H54 (cell line): ENCODE data around the gene KIAA1671.

Source experiments
- DNase-seq: peaks from one replicate; pipeline ENCODE4 v3.0.0; 2011; ENCODE audit warnings: low spot score, mixed read lengths; ENCODE audit not compliant: insufficient read length
- FAIRE-seq: peaks from 3 replicates; lab custom pipeline; 2011; peaks lifted over from hg19 to GRCh38; lab: Jason Lieb, UNC
- POLR2A ChIP-seq: IDR thresholded peaks from 2 replicates; pipeline ENCODE4 v1.6.1; 2011; ENCODE audit warnings: low read depth, mild to moderate bottlenecking, low read length

The KIAA1671 gene

DNA sequence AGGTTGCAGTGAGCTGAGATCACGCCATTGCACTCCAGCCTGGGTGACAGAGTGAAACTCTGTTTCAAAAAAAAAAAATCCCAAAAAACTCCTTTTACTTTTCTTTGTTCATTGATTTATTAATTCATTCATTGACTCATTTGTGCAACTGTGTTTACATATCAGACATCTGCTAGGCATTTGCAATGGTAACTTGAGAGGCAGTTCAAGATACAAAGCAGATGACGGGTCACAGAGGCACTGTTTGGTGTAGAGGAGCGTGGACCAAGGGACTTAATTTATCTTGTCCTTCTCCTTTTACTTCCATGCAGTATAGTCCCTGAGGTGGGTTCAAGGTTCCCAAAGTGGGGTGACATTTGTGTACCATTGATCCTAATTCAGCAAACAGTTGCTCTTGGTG lies 71.4 kb downstream of the KIAA1671 start:
- DNase-seq = no peak
- TF ChIP-seq POLR2A = no peak
- no peak for FAIRE-seq

DNA sequence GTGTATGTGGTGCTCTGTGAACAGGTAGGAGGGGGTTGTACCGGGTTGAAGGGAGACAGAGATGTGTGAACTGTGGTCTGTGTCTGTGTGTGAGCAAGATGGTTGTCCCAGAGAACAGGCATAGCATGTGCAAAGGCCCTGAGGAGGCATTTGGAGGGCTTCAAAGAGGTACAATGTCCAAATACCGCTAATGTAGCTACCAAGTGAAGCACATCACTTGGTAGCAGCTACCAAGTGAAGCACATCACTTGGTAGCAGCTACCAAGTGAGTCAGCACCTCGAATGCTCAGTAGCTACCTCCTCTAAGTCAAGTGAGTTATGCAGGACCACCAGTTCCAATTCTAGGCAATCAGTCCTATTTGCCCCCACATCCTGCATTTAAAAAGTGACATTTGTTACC lies 72.4 kb downstream of the KIAA1671 start:
- DNase-seq (no peak), FAIRE-seq (no peak)
- no peak for TF ChIP-seq POLR2A

DNA sequence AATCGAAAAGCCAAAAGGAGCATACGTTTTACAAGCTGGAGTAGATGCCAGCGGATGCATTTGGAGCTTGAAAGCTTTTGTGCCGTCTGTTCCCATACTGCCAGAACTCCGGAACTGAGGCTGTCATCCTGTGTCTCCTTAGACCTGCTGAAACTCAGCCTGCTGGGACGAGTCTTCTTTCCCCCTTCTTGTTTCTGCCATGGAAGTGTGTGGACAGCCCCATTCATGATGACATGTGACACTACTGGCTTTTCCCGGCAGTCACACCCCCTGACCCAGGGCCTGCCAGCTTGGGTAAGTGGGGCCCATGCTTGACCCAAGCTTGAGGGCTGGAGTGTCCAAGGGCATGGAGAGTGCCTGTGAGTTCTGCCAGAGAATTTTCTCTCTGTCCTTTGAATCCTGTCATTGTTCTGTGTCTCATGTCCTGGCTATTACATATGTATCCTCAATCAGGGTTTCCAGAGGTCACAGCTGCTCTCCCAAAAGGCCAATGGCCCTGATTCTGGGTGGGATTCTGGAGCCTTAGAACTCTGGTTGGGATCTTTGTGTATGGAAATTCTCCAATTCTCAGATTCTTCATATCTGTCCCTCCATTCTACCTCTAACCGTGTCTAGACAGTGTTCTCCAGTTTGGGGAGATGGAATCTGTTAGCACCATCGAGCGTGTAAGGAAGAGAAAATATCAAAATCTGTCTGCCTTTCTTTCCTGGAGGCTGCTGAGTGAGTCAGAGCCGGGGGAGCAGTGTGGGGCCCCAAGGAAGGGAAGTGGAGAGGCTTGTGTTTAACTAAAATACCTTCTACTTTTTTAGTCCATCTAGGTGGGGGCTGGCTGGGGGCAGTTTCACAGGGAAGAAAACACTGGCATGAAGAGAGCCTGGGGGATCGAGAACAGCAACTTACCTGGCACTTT lies 73.2 kb downstream of the KIAA1671 start:
- FAIRE-seq = no peak
- TF ChIP-seq POLR2A = no peak
- DNase-seq = peak; percentile 38

DNA sequence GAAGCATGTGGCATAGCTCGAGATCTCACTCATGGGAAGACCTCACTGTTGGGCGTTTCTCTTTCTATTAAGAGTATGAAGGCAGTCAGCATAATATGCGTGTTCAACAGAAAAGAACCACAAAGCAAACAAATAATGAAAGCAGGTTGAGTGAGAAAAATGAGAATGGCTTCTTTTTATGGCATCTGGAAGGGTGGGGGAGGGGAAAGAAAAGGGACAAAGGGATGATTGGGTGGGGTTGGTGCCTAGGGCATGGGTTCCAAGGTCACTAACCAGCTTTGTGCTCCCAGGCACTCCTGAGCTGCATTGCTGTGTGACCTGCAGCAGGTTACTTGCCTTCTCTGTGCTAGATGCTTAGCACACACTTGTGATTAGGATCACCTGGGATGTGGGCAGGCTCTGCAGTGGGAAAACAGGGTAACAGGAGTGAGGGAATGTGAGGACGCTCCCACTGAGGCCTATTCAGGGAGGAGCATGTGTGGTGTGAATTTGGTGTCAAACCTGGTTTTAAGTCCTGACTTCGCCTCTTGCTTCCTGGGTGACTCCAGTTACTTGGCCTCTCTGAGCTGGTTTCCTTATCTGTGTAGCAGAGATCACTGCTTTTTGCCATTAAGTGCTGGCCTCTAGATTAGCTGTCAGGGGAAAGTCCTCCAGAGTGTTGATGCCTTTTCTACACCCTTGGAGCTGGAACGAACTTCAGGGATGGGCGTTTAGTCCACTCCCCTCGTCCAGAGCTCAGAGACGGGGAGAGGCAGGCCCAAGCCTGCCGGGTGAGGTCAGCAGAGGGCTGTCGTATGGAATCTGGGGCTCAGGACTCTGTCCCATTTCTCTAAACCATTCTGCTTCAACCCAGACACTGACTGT lies 74.8 kb downstream of the KIAA1671 start:
- TF ChIP-seq POLR2A = no peak
- DNase-seq (no peak), FAIRE-seq (no peak)

DNA sequence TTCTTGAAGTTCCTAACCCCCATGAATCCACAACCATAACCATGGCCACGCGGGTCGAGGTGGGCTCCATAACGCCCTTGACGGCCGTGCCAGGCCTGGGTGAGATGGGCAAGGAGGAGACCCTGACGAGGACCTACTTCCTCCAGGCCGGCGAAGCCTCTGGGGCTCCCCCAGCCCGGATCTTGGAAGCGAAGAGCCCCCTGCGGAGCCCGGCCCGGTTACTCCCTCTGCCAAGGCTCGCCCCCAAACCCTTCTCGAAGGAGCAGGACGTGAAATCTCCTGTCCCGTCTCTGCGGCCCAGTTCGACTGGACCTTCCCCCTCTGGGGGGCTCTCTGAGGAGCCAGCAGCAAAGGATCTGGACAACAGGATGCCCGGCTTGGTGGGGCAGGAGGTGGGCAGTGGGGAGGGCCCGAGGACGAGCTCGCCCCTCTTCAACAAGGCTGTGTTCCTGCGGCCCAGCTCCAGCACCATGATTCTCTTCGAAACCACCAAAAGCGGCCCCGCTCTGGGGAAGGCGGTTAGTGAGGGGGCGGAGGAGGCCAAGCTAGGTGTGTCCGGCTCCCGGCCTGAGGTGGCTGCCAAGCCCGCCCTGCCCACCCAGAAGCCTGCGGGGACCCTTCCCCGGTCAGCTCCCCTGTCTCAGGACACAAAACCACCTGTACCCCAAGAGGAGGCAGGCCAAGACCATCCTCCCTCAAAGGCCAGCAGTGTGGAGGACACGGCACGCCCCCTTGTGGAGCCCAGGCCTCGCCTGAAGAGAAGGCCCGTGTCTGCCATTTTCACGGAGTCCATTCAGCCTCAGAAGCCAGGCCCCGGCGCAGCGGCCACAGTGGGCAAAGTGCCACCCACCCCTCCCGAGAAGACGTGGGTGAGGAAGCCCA lies 75.7 kb downstream of the KIAA1671 start:
- DNase-seq = no peak
- no peak for TF ChIP-seq POLR2A
- FAIRE-seq = no peak

DNA sequence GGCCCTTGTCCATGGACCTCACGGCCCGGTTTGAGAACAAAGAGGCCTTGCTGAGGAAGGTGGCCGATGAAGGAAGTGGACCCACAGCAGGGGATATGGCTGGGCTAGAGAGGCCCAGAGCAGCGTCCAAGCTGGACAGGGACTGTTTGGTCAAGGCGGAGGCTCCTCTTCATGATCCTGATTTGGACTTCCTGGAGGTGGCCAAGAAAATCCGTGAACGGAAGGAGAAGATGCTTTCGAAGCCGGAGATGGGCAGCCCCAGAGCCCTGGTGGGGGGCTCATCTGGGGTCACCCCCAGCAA lies 76.3 kb downstream of the KIAA1671 start:
- DNase-seq = no peak
- TF ChIP-seq POLR2A = no peak
- FAIRE-seq = no peak

DNA sequence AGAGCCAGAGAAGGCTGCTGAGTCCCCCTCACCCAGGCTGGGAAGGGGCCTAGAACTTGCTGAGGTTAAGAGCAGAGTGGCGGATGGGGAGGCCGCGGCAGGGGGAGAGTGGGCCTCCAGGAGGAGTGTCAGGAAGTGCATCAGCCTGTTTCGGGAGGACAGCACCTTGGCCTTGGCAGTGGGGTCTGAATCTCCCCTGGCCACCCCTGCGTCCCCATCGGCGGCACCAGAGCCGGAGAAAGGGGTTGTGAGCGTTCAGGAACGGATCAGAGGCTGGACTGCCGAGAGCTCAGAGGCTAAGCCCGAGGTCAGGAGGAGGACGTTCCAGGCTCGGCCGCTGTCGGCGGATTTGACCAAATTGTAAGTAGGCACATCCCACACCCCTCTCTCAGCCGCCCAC lies 76.7 kb downstream of the KIAA1671 start:
- TF ChIP-seq POLR2A = no peak
- FAIRE-seq (no peak), DNase-seq (no peak)

DNA sequence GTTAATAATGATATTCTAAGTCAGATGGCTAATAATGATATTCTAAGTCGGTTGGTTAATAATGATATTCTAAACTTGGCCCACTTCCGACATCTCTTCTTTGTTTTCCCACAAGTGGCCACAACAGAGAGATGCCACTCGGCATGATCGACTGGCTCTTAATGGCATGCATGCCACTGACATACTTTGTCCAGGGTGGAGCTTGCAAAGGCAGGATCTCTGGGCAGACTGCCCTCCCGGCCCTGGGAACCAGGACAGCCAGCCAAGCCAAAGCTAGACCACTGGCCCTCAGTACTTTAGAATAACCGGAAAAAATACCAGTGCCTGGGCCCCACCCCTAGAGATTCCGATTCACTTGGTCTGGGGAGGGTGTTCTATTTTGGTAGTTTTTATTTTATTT lies 78.1 kb downstream of the KIAA1671 start:
- FAIRE-seq (no peak), DNase-seq (no peak)
- TF ChIP-seq POLR2A = no peak

DNA sequence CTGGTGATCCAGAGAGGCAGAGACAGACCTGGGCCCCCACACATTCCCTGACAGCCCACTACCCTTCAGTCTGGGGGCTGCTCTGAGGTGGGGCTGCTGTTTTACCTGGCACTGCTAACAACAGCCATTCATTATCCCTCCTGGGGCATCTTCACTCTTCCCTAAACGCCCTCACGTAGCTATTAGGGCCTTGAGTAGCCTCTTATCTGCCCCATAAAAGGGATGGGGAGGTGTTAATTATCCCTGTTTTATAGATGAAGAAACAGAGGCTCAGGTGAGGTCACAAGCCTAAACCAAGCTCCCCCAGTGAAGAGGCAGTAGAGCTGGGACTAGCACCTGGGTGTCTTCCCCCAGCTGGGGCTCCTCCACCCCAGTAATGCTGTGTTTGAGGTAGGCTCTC lies 79.5 kb downstream of the KIAA1671 start:
- TF ChIP-seq POLR2A = no peak
- FAIRE-seq = no peak
- no peak for DNase-seq

DNA sequence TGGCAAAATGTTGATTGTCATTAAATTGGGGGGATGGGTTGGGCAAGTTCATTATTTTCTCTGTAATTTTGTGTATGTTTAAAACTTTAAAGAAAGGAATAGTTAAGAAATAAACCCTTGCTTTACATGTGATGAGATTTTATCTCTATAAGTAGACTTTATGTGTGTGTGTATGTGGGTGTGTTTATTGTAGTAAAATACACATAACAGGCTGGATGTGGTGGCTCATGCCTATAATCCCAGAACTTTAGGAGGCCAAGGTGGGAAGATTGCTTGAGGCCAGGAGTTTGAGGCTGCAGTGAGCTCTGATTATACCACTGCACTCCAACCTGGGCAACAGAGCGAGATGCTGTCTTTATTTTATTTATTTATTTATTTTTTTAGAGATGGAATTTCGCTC lies 83.2 kb downstream of the KIAA1671 start:
- no peak for DNase-seq
- no peak for FAIRE-seq
- no peak for TF ChIP-seq POLR2A

DNA sequence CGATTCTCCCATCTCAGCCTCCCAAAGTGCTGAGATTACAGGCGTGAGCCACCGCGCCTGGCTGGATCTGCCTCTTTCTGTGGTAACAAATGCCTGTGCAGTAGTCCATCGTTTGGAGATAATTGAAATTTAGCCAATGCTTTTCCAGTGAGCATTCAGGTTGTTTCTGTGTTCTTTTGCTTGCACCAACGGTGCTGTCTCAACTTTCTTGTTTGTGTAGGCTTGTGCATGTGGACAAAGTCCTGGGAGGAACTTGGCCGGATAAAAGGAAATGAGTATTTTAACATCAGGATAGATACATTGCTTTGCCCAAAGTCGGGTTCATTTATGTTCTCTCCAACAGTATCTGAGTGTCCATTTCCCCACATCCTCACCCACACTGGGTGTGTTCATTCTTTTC lies 85.7 kb downstream of the KIAA1671 start:
- DNase-seq (no peak), FAIRE-seq (no peak)
- TF ChIP-seq POLR2A = no peak

DNA sequence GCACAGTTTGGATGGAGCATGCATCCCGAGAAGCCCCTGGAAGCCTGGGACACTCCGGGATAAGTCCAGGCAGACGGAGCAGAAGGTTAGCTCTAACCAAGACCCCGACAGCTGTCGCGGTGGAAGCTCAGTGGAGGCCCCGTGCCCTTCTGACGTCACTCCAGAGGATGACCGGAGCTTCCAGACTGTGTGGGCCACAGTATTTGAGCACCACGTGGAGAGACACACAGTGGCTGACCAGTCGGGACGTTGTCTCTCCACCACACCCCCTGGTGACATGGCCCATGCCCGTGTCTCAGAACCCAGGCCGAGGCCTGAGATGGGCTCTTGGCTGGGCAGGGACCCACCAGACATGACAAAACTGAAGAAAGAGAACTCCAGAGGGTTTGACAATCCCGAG lies 86.3 kb downstream of the KIAA1671 start:
- DNase-seq (no peak), FAIRE-seq (no peak)
- no peak for TF ChIP-seq POLR2A

DNA sequence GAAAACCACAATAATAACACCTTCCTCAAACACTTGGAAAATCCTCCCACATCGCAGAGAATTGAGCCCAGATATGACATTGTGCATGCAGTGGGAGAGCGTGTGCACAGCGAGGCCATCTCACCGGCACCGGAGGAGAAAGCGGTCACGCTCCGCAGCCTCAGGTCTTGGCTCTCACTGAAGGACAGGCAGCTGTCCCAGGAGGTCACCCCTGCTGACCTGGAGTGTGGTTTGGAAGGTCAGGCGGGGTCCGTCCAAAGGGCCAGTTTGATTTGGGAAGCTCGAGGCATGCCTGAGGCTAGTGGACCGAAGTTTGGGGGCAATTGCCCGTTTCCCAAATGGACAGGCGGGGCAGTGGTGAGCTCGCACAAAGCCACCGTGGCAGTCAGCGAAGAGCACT lies 86.7 kb downstream of the KIAA1671 start:
- no peak for DNase-seq
- no peak for FAIRE-seq
- TF ChIP-seq POLR2A = no peak

DNA sequence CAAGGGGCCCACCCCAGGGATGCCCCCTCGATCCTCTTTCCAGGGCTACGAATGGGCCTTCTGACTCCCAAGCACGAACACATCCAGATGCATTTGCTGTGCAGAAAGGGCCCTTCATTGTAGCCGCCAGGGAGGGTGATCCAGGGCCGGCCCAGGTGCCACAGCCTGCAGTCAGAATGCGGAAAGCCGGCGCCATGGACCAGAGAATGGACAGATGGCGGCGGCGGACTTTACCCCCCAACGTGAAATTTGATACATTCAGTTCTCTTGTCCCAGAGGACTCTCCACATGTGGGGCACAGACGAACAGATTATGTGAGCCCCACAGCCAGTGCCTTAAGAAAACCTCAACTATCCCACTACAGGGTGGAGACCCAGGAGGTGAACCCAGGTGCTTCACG lies 87.2 kb downstream of the KIAA1671 start:
- no peak for DNase-seq
- FAIRE-seq = no peak

DNA sequence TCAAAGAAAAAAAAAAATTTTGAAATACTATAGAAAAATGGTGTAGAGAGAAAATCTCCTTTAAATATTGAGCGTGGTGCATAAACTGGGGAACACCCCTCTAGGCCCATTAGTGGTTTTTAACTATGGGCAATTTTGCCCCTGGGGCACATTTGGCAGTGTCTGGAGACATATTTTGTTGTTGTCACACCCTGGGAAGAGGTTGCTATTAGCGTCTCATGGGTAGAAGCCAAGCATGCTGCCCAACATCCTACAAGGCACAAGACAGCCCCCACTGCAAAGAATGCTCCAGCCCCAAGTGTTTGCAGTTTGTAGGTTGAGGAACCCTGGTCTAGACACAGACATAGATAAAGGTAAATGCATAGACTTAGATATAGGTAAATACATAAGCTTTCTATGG lies 92.6 kb downstream of the KIAA1671 start:
- TF ChIP-seq POLR2A = no peak
- FAIRE-seq (no peak), DNase-seq (no peak)

More for the DNA sequence above, 87.2 kb downstream of the KIAA1671 start:
- no peak for TF ChIP-seq POLR2A
